OCI-LY7 (cell line): Measurements from ENCODE around the gene BACH2. TPM values are rescaled to one million over a fixed set of nuclear protein-coding genes. Genes with fewer than 3 reads are reported as not detected.
"Not testable (repeated sequence)": the region's sequence is repeated elsewhere in the genome, so short reads cannot be mapped to it uniquely, and the experiment has no call there.

Source experiments
- BruUV-seq: library from RNA; stranded (reverse); fragments of 400-500 nt; replicated peaks from 2 replicates; lab custom pipeline; 2021; lab: Mats Ljungman, UMichigan
- CTCF ChIA-PET: fragments of 300-600 bp; sonication (Branson Sonifier 250); formaldehyde crosslinking; loops from one replicate; lab custom pipeline; 2022; ENCODE audit warnings: antibody characterized with exemption; ENCODE audit not compliant: unreplicated experiment; lab: Charles Lee
- POLR2A ChIA-PET: fragments of 300-600 bp; sonication (Branson Sonifier 250); formaldehyde crosslinking; loops from one replicate; lab custom pipeline; 2022; ENCODE audit warnings: antibody characterized with exemption; lab: Charles Lee
- DNase-seq: peaks from one replicate; pipeline ENCODE4 v3.0.0-alpha.2; 2015; ENCODE audit warnings: low spot score
- H2AFZ ChIP-seq: fragments of 200-600 bp; sonication (generic), shearing (Covaris generic); 2 replicates; pipeline ENCODE4 v1.6.1; 2014; ENCODE audit warnings: mild to moderate bottlenecking, antibody characterized with exemption, low read length, moderate library complexity
- H3K27ac ChIP-seq: fragments of 200-600 bp; sonication (generic); 2 replicates; pipeline ENCODE4 v1.5.1; 2014; ENCODE audit warnings: mixed run types, low read depth, mild to moderate bottlenecking, moderate library complexity, low read length, inconsistent platforms; ENCODE audit not compliant: poor library complexity, severe bottlenecking
- H3K36me3 ChIP-seq: fragments of 200-600 bp; sonication (generic); 2 replicates; pipeline ENCODE4 v1.6.1; 2014; ENCODE audit warnings: mild to moderate bottlenecking, antibody characterized with exemption, low read length, moderate library complexity, mixed read lengths; ENCODE audit not compliant: insufficient read depth
- H3K4me1 ChIP-seq: fragments of 200-600 bp; sonication (generic); 2 replicates; pipeline ENCODE4 v1.5.1; 2014; ENCODE audit warnings: mild to moderate bottlenecking, low read length; ENCODE audit not compliant: insufficient read depth, poor library complexity, severe bottlenecking
- H3K4me2 ChIP-seq: fragments of 200-600 bp; sonication (generic); 2 replicates; pipeline ENCODE4 v1.6.1; 2014; ENCODE audit warnings: mild to moderate bottlenecking, low read length
- H3K4me3 ChIP-seq: fragments of 200-600 bp; sonication (generic); 2 replicates; pipeline ENCODE4 v1.5.1; 2014; ENCODE audit warnings: mild to moderate bottlenecking, low read depth, low read length; ENCODE audit not compliant: poor library complexity, severe bottlenecking
- H3K79me2 ChIP-seq: fragments of 200-600 bp; sonication (generic); 2 replicates; pipeline ENCODE4 v1.6.1; 2016; ENCODE audit warnings: low read depth, mild to moderate bottlenecking, low read length, moderate library complexity, mixed read lengths; ENCODE audit not compliant: insufficient read depth
- H3K9me2 ChIP-seq: fragments of 200-600 bp; sonication (generic); 2 replicates; pipeline ENCODE4 v1.6.1; 2016; ENCODE audit warnings: mild to moderate bottlenecking, low read length, mixed read lengths; ENCODE audit not compliant: insufficient read depth
- H3K9me3 ChIP-seq: fragments of 200-600 bp; sonication (generic); 2 replicates; pipeline ENCODE4 v1.6.1; 2014; ENCODE audit warnings: mild to moderate bottlenecking, mixed run types, low read length, mixed read lengths
- H4K20me1 ChIP-seq: fragments of 200-600 bp; sonication (generic); 2 replicates; pipeline ENCODE4 v1.6.1; 2014; ENCODE audit warnings: mild to moderate bottlenecking, antibody characterized with exemption, low read length, moderate library complexity, mixed read lengths; ENCODE audit not compliant: insufficient read depth
- CTCF ChIP-seq: fragments of 200-600 bp; sonication (generic); conservative IDR thresholded peaks from 2 replicates; pipeline ENCODE4 v1.5.1; 2014; ENCODE audit warnings: mild to moderate bottlenecking, antibody characterized with exemption, low read length, moderate library complexity, mixed read lengths
- EZH2phosphoT487 ChIP-seq: fragments of 200-600 bp; sonication (generic); IDR thresholded peaks from 2 replicates; pipeline ENCODE4 v1.6.1; 2018; ENCODE audit warnings: low read depth, borderline replicate concordance, mild to moderate bottlenecking, mixed run types, antibody characterized with exemption, low read length, moderate library complexity, mixed read lengths
- intact Hi-C: fragments of 100-400 bp; cut with micrococcal nuclease; formaldehyde crosslinking; loops from one replicate; pipeline ENCODE4 v1.10.0; 2022; ENCODE audit not compliant: unreplicated experiment
- total RNA-seq, 2 experiments: library from RNA; depleted of rRNA in 1 of 2; stranded (reverse); fragments of >200 nt in 1 of 2; shearing (Covaris generic) in 1 of 2; gene quantifications; 2 replicates each; pipeline ENCODE4 v1.2.3, GENCODE V29; 2014 to 2022

The BACH2 gene
- total RNA-seq, 2 experiments from 2014 or later, result 92.0 to 163 TPM

GRCh38 chr6:90118069-90118468 lies 178.6 kb downstream of the BACH2 start:
- peaks cover 32% of the 10 kb centered on the region for H3K4me1 ChIP-seq
- no peak overlapping the region for H2AFZ ChIP-seq
- H3K36me3 ChIP-seq, result peaks cover 53% of the 10 kb centered on the region
- no peaks in the 10 kb centered on the region for H3K9me2 ChIP-seq
- POLR2A ChIA-PET, result interaction anchor here (0.7 to 2.2 kb wide), 3 partner anchors 9 to 1213 kb away, joined by 3 to 7 read pairs (median 4); no protein-coding TSS in a partner anchor
- no peak for DNase-seq
- TF ChIP-seq CTCF, result no peak
- no peak for TF ChIP-seq EZH2phosphoT487
- peaks cover 75% of the 10 kb centered on the region for H3K79me2 ChIP-seq
- H3K4me2 ChIP-seq, result no peak overlapping the region
- intact Hi-C loops, result no loop called here
- no peak overlapping the region for H3K27ac ChIP-seq
- H3K9me3 ChIP-seq, result peaks cover 25% of the 10 kb centered on the region; the same call in 1 of the 2 replicates
- no TSS peak for BruUV-seq
- H3K4me3 ChIP-seq, result no peak overlapping the region
- CTCF ChIA-PET, result no interaction called here
- 0 out of 2 replicates have a peak, but pooled peaks cover 3% of the 10 kb centered on the region for H4K20me1 ChIP-seq

- H3K9me2 ChIP-seq, intact Hi-C loops, POLR2A ChIA-PET, H4K20me1 ChIP-seq, BruUV-seq, H2AFZ ChIP-seq, H3K4me3 ChIP-seq, H3K4me2 ChIP-seq, CTCF ChIA-PET, DNase-seq, H3K27ac ChIP-seq: not testable (repeated sequence)
- Histone ChIP-seq H3K9me3 (peaks cover 26% of the 10 kb centered on the region; the same call in 1 of the 2 replicates), H3K79me2 (peaks cover 87% of the 10 kb centered on the region), H3K4me1 (peaks cover 15% of the 10 kb centered on the region), H3K36me3 (peaks cover 67% of the 10 kb centered on the region)
Measured at GRCh38 chr6:90116126-90116525, 180.5 kb downstream of the BACH2 start.

GRCh38 chr6:90113389-90113788 lies 183.3 kb downstream of the BACH2 start:
- POLR2A ChIA-PET, result interaction anchor here (0.6 kb wide), 1 partner anchor 465 kb away, joined by 3 read pairs; no protein-coding TSS in a partner anchor
- H3K27ac ChIP-seq, result no peak overlapping the region
- CTCF ChIA-PET, result no interaction called here

More at GRCh38 chr6:90113389-90113788, 183.3 kb downstream of the BACH2 start:
- Histone ChIP-seq H3K4me3 (no peak overlapping the region), H2AFZ (no peak overlapping the region), H4K20me1 (no peaks in the 10 kb centered on the region; the same call in 1 of the 2 replicates), H3K9me2 (no peaks in the 10 kb centered on the region), H3K4me1 (peaks cover 13% of the 10 kb centered on the region), H3K4me2 (no peak overlapping the region), H3K9me3 (peaks cover 26% of the 10 kb centered on the region; the same call in 1 of the 2 replicates), H3K36me3 (peaks cover 54% of the 10 kb centered on the region), H3K79me2 (peaks cover 85% of the 10 kb centered on the region)
- no TSS peak for BruUV-seq
- DNase-seq, result no peak
- intact Hi-C loops, result no loop called here
- TF ChIP-seq CTCF, result no peak
- no peak for TF ChIP-seq EZH2phosphoT487
